GM06990 (cell line): Measurements from ENCODE around the gene NLGN3.
A peak's percentile ranks its signal among the peaks of the same experiment; 100 is the strongest.

Source experiments
- DNase-seq: peaks from one replicate; pipeline ENCODE4 v3.0.0-alpha.2; 2011; ENCODE audit not compliant: insufficient read length; ENCODE audit errors: extremely low read depth
- H3K27me3 ChIP-seq: replicated peaks from 2 replicates; pipeline ENCODE4 v1.6.0; 2011; ENCODE audit warnings: low read length; ENCODE audit not compliant: control insufficient read depth, insufficient read depth
- H3K36me3 ChIP-seq: 2 replicates; pipeline ENCODE4 v1.5.1; 2011; ENCODE audit warnings: low read length; ENCODE audit not compliant: control insufficient read depth, insufficient read depth
- H3K4me3 ChIP-seq: replicated peaks from 2 replicates; pipeline ENCODE4 v1.5.1; 2011; ENCODE audit warnings: low read depth, mild to moderate bottlenecking, control low read depth, low read length
- TF ChIP-seq, protein P1 (sequence below): IDR thresholded peaks from 2 replicates; pipeline ENCODE4 v1.5.1; 2011; ENCODE audit warnings: low read length, control low read depth, mild to moderate bottlenecking, inconsistent platforms; ENCODE audit not compliant: insufficient read depth, poor library complexity, severe bottlenecking

NLGN3 gene

DNA sequence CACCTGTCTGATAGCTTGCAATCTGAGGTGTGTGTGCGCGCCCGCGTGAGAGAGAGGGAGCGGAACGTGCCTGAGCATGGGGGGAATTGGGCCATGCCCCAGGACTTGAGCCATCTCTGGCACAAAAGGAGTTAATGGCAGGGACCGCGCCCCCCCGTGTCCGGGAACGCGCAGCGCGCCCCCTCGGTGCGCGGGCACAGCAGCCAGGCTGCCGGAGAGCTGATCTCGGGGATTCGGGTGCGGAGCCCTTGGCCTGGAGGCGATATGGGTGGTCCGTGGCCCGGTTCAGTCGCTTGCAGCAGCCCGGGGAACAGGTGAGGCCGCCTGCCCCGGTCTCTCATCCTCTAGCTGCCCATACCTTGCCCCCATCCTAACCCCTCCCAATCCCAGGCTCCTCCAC lies at the start of gene NLGN3:
Gene NLGN3, plus strand, starts transcription at position 191 of the 400 bp plus-strand sequence. CDS start 2,909 bp downstream, outside the sequence.
- TF ChIP-seq, protein P1, sequence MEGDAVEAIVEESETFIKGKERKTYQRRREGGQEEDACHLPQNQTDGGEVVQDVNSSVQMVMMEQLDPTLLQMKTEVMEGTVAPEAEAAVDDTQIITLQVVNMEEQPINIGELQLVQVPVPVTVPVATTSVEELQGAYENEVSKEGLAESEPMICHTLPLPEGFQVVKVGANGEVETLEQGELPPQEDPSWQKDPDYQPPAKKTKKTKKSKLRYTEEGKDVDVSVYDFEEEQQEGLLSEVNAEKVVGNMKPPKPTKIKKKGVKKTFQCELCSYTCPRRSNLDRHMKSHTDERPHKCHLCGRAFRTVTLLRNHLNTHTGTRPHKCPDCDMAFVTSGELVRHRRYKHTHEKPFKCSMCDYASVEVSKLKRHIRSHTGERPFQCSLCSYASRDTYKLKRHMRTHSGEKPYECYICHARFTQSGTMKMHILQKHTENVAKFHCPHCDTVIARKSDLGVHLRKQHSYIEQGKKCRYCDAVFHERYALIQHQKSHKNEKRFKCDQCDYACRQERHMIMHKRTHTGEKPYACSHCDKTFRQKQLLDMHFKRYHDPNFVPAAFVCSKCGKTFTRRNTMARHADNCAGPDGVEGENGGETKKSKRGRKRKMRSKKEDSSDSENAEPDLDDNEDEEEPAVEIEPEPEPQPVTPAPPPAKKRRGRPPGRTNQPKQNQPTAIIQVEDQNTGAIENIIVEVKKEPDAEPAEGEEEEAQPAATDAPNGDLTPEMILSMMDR, result no peak
- peaks cover 3% of the 10 kb centered on the region for H3K36me3 ChIP-seq
- H3K4me3 ChIP-seq, result no peak within 1 kb of the TSS
- DNase-seq, result no peak
- no peaks in the 10 kb centered on the region for H3K27me3 ChIP-seq

DNA sequence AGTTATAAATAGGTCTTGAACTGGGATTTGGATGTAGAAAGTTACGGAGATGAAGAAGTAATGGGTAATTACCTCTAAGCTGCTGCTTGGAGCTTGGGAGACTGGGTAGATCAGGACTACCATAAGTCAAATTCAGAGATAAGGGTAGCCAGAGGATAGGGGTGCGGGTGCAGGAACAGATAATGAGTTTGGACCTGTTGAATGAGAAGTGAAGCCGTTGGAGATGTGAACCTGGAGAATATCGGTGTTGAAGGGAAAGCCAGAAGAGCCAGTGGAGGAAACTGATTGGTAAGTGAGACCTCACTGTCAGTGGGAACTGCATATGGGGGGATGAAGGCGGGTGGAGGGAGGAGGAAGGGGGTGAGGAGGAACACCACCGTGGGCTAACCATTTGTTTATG lies 49.6 kb upstream of the NLGN3 start:
- H3K36me3 ChIP-seq, result no peaks in the 10 kb centered on the region
- TF ChIP-seq, protein P1, result no peak
- DNase-seq, result no peak
- H3K4me3 ChIP-seq, result peak overlapping the region; percentile 71
- no peaks in the 10 kb centered on the region; the same call in 1 of the 2 replicates for H3K27me3 ChIP-seq

DNA sequence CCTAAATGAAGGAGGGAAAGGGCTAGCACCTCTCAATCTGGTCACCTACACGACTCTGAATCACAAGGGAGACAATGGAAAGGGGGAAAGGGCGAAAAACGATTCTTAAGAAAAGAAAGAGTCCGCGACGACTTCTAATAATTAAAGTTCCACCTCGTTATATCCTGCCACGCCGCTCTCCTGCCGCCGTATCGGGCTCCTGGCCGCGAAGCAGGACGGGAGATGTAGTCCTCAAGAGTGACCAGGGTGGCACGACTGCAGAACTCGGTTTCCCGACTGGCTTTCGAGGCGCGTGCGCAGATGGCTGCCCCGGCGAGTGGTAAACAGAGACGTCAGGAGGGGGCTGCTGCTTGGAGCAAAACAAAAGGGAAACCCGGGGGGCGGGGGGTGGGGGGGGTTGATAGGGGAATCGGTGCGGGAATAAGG lies 49.1 kb upstream of the NLGN3 start, which contains the start of gene FOXO4:
Gene FOXO4, plus strand, starts transcription at position 297 of the 426 bp plus-strand sequence. CDS start 678 bp downstream, outside the sequence.
- Histone ChIP-seq H3K4me3 (peak within 1 kb of the TSS; percentile 71), H3K27me3 (no peaks in the 10 kb centered on the region; the same call in 1 of the 2 replicates), H3K36me3 (no peaks in the 10 kb centered on the region)
- peak; percentile 86 for DNase-seq
- TF ChIP-seq, protein P1, result no peak

DNA sequence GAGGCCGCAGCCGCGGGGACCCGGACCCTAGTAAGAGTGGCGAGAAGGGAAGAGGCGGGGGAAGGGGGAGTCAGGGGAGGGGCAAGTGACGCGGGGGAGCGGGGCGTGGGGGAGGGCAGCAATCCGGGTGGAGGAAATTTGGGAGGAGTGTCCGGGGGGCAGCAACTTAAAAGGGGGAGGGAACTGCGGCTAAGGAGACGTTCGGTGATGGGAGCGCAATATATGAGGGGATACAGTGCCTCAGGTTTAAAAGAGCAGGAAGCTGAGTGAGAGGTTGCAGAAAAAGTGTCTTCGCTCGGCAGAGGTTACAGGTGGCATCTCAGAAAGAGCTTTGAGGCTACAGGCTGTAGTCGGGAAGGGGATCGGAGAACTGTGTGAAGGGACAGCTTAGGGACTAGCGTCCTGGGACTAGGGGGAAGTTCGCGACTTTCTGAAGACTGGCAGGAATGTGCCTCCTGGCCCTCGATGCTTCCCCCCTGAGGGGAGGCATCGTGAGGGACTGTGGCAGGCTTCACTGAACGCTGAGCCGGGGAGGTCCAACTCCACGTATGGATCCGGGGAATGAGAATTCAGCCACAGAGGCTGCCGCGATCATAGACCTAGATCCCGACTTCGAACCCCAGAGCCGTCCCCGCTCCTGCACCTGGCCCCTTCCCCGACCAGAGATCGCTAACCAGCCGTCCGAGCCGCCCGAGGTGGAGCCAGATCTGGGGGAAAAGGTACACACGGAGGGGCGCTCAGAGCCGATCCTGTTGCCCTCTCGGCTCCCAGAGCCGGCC lies 48.5 kb upstream of the NLGN3 start:
- no peak for DNase-seq
- TF ChIP-seq, protein P1, result no peak
- no peaks in the 10 kb centered on the region for H3K36me3 ChIP-seq
- no peaks in the 10 kb centered on the region; the same call in 1 of the 2 replicates for H3K27me3 ChIP-seq
- peak overlapping the region; percentile 71 for H3K4me3 ChIP-seq

DNA sequence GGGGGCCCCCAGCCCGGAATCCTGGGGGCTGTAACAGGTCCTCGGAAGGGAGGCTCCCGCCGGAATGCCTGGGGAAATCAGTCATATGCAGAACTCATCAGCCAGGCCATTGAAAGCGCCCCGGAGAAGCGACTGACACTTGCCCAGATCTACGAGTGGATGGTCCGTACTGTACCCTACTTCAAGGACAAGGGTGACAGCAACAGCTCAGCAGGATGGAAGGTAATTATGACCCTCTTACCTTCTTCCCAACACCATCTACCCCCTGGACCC lies 47.9 kb upstream of the NLGN3 start:
- TF ChIP-seq, protein P1, result no peak
- no peak for DNase-seq
- Histone ChIP-seq H3K36me3 (no peaks in the 10 kb centered on the region), H3K27me3 (no peaks in the 10 kb centered on the region; the same call in 1 of the 2 replicates), H3K4me3 (peak overlapping the region; percentile 71)

DNA sequence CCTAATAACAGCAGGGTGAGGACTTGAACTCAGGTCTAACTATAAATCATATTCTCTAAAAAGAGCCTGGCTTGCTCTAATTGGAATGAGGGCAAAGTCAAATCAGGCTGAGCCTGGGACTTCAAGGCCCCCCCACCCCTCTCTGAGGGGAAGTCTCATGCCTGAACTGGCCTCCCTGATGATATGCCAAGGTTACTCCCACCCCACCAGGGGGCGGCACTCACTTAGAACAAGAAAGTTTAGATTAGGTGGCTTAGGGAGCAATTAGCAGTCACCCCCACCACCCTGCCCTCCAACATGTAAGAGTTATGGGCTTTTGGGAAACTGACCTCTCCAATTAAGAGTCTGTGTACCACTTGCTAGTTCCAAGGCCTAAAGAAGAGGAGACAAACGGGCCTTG lies 46.3 kb upstream of the NLGN3 start:
- Histone ChIP-seq H3K4me3 (no peak overlapping the region), H3K36me3 (no peaks in the 10 kb centered on the region), H3K27me3 (no peaks in the 10 kb centered on the region; the same call in 1 of the 2 replicates)
- no peak for DNase-seq
- TF ChIP-seq, protein P1, result peak; percentile 73
